Progenitor cell of endocrine pancreas (in vitro differentiated cells): ENCODE data around the gene FOSL1. TPM values are rescaled to one million over a fixed set of nuclear protein-coding genes. Genes with fewer than 3 reads are reported as not detected.
A peak's percentile ranks its signal among the peaks of the same experiment; 100 is the strongest.

ENCODE experiments used
- DNase-seq: peaks from one replicate; pipeline ENCODE4 v3.0.0; 2021; ENCODE audit warnings: low spot score; ENCODE audit not compliant: unreplicated experiment
- H3K27ac Mint-ChIP-seq: 2 replicates; pipeline ENCODE4 v1.8.0; 2021; ENCODE audit warnings: mild to moderate bottlenecking, moderate library complexity, mixed read lengths
- H3K27me3 Mint-ChIP-seq: 2 replicates; pipeline ENCODE4 v1.8.0; 2021; ENCODE audit warnings: mixed read lengths
- H3K36me3 Mint-ChIP-seq: 2 replicates; pipeline ENCODE4 v1.8.0; 2022; ENCODE audit warnings: mixed read lengths; ENCODE audit not compliant: insufficient read depth
- H3K4me1 Mint-ChIP-seq: 2 replicates; pipeline ENCODE4 v1.8.0; 2021; ENCODE audit warnings: low read depth, mixed read lengths
- H3K4me3 Mint-ChIP-seq: 2 replicates; pipeline ENCODE4 v1.8.0; 2021; ENCODE audit warnings: low read depth, mild to moderate bottlenecking, moderate library complexity, mixed read lengths
- H3K9me3 Mint-ChIP-seq: 2 replicates; pipeline ENCODE4 v1.8.0; 2021; ENCODE audit warnings: low read depth, mixed read lengths
- total RNA-seq: library from RNA; stranded (reverse); gene quantifications from 2 replicates; pipeline ENCODE4 v1.2.1, GENCODE V29; 2021
- TF ChIP-seq, protein P1 (sequence below): fragments of 200-600 bp; sonication (generic); IDR thresholded peaks from one replicate; pipeline ENCODE4 v1.5.0; 2021; ENCODE audit warnings: antibody characterized with exemption, mild to moderate bottlenecking; ENCODE audit not compliant: unreplicated experiment

FOSL1 gene
- total RNA-seq, 1 donor from 2014 or later: 1.7 TPM

DNA sequence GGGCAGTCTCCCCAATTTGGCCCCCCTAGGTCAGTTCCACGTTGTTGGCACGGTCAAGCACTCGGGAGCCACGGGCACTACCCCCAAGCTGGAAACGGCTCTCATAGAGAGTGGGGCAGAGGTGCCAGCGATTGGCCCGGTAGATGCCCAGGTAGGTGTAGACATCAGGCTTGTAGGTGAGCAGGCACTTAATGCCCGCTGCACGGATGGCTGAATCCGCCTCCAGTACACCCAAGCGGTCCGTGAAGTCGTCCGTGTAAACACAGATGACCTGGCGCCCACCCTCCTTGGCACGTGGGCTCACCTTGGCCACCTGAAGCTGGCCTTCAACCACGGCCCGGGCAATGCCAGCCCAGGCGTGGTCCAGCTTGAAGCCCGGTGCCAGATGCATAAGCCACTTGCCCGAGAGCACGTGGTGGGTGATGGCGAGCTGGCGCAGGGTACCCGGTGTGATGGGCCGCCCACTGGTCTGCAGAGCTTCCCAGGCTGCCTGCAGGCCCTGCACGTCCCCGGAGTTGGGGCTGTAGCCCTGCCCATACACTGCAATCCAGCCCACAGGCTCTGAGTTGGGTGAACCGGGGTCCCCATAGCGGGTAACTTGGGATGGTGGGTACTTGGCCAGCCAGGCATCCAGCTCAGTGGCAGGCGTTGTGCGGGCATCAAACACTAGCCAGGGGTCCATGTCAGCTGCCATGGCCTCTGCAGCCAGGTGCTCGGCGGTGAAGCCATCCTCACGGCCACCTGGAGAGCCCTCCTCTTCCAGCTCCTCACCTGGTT, 17.4 kb upstream of the FOSL1 start:
- H3K36me3 Mint-ChIP-seq: peaks cover 4% of the 10 kb centered on the region
- TF ChIP-seq, protein P1, sequence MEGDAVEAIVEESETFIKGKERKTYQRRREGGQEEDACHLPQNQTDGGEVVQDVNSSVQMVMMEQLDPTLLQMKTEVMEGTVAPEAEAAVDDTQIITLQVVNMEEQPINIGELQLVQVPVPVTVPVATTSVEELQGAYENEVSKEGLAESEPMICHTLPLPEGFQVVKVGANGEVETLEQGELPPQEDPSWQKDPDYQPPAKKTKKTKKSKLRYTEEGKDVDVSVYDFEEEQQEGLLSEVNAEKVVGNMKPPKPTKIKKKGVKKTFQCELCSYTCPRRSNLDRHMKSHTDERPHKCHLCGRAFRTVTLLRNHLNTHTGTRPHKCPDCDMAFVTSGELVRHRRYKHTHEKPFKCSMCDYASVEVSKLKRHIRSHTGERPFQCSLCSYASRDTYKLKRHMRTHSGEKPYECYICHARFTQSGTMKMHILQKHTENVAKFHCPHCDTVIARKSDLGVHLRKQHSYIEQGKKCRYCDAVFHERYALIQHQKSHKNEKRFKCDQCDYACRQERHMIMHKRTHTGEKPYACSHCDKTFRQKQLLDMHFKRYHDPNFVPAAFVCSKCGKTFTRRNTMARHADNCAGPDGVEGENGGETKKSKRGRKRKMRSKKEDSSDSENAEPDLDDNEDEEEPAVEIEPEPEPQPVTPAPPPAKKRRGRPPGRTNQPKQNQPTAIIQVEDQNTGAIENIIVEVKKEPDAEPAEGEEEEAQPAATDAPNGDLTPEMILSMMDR: no peak
- no peak overlapping the region for H3K27ac Mint-ChIP-seq
- no peaks in the 10 kb centered on the region for H3K9me3 Mint-ChIP-seq
- DNase-seq: no peak
- peaks cover 6% of the 10 kb centered on the region for H3K4me1 Mint-ChIP-seq
- peaks cover 5% of the 10 kb centered on the region for H3K27me3 Mint-ChIP-seq
- peak overlapping the region; percentile 83 for H3K4me3 Mint-ChIP-seq

DNA sequence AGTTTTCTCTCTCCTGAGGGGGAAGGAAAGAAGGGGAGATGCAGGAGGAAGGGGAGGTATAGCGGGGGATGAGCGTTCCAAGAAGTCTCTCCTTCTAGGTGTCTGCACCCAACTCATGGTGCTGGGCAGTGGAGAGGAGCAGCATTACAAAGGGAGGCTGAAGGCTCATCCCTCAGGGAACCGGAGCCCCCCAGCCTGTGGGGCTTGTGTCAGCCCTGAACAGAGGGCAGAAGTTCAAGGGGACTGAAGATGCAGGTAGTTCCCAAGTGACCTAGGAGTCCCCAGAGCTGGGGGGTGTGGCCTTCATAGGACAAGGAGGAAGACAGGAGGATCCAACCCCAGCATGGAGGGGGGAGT, 16.9 kb upstream of the FOSL1 start:
- H3K9me3 Mint-ChIP-seq: no peaks in the 10 kb centered on the region
- peak overlapping the region; percentile 4 for H3K27ac Mint-ChIP-seq
- DNase-seq: no peak
- peaks cover 6% of the 10 kb centered on the region for H3K4me1 Mint-ChIP-seq
- H3K4me3 Mint-ChIP-seq: peak overlapping the region; percentile 66
- peaks cover under 1% of the 10 kb centered on the region for H3K36me3 Mint-ChIP-seq
- TF ChIP-seq, protein P1: no peak
- H3K27me3 Mint-ChIP-seq: peaks cover 5% of the 10 kb centered on the region

DNA sequence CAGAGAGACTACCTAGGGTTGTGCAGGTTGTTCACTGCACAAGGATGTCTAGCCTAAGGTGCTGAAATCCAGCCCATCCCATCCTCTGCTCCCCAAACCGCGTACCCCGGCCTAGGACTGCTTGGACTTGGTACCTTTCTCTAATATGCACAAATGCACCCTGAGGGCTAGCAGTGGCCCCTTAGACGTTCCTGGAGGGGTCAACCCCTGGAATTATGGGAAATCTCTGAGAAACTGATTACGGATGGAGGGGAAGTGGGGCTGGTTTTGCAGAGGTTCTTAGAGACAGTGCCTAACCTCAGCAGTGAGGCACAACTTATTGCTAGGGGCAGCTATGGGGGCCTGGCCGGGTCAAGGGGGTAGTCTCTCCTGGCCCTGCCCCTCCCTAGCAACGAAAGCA, 16.2 kb upstream of the FOSL1 start:
- Mint-ChIP-seq H3K36me3 (no peaks in the 10 kb centered on the region), H3K9me3 (no peaks in the 10 kb centered on the region), H3K27me3 (peaks cover 5% of the 10 kb centered on the region), H3K4me3 (peak overlapping the region; percentile 66), H3K4me1 (peaks cover 6% of the 10 kb centered on the region), H3K27ac (no peak overlapping the region)
- TF ChIP-seq, protein P1: no peak
- DNase-seq: no peak

DNA sequence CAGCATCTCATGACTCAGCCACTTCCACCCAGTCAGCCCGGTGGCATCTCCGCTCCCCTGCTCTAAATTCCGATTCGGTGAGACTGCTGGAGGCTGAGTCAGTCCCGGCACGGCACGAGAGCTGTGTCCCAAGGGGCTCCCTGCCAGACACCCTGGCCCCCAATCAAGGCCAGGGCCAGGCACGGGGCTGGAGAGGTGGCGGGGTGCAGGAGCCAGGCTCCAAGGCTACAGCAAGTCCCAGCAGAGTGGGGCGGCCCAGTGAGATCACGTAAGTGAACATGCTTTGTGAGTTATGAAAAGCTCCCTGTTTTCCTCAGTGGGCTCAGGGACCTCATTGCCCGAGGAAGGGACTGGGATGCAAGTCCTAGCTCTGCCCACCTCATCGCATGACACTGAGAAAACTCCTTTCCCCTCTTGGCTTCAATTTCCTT, 15.6 kb upstream of the FOSL1 start:
- no peaks in the 10 kb centered on the region for H3K36me3 Mint-ChIP-seq
- H3K9me3 Mint-ChIP-seq: no peaks in the 10 kb centered on the region
- no peak for DNase-seq
- no peak overlapping the region for H3K27ac Mint-ChIP-seq
- TF ChIP-seq, protein P1: no peak
- peaks cover 5% of the 10 kb centered on the region for H3K27me3 Mint-ChIP-seq
- H3K4me3 Mint-ChIP-seq: no peak overlapping the region
- peaks cover 6% of the 10 kb centered on the region for H3K4me1 Mint-ChIP-seq

DNA sequence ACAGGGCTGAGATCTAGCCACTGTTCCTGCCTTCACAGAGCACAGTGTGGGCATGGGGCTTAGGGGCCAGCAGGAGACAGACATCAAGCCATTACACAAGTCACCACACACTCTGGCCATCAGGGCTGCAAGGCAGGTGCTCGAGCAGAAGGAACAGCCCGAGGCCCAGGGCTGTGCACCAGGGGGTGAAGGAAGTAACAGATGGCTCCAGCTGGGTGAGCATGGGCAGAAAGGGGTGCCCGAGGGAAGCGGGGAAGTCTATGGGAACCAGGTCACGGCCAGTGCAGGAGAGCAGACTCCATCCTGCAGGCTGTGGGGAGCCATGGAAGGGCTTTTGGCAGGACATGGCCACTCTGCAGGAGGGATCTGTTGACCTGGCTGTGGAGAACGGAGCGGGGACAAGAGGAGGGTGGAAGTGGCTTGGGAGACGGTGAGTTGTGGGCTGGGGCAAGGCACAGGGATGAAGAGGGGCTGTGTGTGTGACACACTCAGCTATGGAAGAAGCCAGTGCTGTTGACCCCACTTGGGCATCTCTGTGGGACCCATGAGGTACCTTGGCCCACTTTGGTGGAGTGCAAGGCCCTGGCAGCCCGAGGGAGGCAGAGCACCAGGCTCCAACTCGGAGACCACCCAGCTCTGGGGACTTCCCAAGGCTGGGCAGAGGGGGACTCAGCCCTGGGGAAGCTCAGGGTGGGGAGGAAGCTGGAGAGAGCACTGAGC, 15.1 kb upstream of the FOSL1 start:
- Mint-ChIP-seq H3K27me3 (peaks cover 5% of the 10 kb centered on the region), H3K4me3 (peak overlapping the region; percentile 47), H3K9me3 (no peaks in the 10 kb centered on the region), H3K4me1 (peaks cover 6% of the 10 kb centered on the region), H3K36me3 (no peaks in the 10 kb centered on the region), H3K27ac (peak overlapping the region; percentile 76)
- TF ChIP-seq, protein P1: no peak
- DNase-seq: no peak
